ENCODE results near the gene ZNF286A. TPM values are rescaled to one million over a fixed set of nuclear protein-coding genes. Genes with fewer than 3 reads are reported as not detected.
"Not testable (repeated sequence)": the region's sequence is repeated elsewhere in the genome, so short reads cannot be mapped to it uniquely, and the experiment has no call there.

ZNF286A gene
- total RNA-seq, 4 donors from 2014 or later: 7.5 to 19.9 (median 15.3) TPM

DNA sequence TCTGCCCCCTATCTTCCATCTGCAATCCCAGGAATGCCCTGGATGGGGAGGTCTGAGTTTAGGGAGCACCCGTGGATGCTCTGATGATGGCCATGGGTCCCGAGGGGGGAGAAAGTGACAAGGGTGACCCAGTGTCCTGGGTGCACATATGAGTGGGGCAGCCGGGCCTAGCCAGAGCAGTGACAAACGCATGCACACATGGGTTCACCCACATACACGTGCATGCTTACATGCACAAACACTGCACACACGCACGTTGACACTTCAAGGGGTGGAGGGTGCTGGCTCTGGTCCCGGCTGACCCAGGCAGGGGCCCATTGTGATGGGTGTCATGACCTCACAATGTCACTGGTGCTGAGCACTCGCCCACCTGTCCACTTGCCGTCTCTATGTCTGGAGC is 32.3 kb downstream of the ZNF286A start, which contains the start of gene TBC1D26:
TSS of gene TBC1D26 (plus strand) at position 384 of the 400 bp plus-strand sequence. CDS start 3,066 bp downstream, outside the sequence.
- intact Hi-C loops (cut with DNase I); H3K27me3 ChIP-seq; H3K27ac ChIP-seq; H3K36me3 ChIP-seq; DNase-seq; H3K4me3 ChIP-seq; H3K4me1 ChIP-seq; H3K9me3 ChIP-seq: not testable (repeated sequence)
- no CpG with 5 or more reads among the region's 10 CpGs for WGBS, 2 donors

DNA sequence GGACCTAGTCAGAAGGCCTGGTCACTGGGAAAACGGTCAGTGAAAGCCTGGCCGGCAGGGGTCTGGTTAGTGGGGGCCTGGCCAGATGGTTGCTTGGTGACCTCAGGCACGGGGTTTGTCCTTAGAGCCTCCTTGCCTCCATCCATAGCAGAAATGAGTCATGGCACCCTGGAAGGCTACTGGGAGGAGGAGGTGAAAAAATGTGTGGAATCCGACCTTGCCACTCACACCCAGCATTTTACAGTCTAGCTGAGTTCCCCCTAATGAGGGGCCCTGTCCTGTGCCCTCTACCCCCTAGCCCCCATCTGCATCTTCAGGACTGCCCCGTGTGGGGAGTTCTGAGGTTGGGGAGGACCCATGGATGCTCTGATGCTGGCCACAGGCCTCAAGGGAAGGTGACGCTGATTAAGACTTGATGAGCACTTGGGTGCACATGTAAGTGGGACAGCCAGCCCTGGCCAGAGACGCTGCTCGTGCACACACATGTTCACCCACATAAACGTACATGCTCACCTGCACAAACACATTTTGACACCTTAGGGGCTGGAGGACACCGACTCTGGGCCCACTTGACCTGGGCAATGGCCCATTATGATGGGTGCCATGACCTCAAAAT is 33.7 kb downstream of the ZNF286A start:
- H3K27ac ChIP-seq; intact Hi-C loops (cut with DNase I); DNase-seq; H3K4me3 ChIP-seq; H3K4me1 ChIP-seq; H3K9me3 ChIP-seq; H3K36me3 ChIP-seq; H3K27me3 ChIP-seq: not testable (repeated sequence)
- whole genome bisulfite sequencing, 2 donors: 81% methylated on average over 3 of the region's 10 CpGs; no CpG with 5 or more reads in 1 of the 2 donors

DNA sequence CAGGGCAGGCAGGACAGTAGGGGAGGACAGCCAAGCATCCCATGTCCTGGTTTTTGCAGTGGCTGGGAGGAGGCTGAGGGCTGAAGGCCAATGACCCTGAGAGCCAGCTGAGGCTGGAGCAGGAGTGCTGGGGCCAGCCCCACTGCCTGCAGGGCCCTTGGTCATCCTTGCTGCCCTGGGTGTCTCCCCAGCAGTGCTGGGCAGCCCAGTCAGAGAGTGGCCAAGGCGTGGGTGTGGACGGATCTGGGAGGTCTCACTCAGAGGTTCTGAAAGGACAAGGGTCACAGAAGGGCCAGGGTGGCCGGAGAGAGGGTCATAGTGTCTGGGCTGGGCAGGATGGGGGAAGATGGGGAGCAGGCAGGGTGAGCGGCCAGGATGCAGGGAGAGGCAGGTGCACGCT is 37.0 kb downstream of the ZNF286A start:
- H3K27me3 ChIP-seq; H3K4me1 ChIP-seq; H3K9me3 ChIP-seq; H3K27ac ChIP-seq; intact Hi-C loops (cut with DNase I); H3K4me3 ChIP-seq; DNase-seq; H3K36me3 ChIP-seq: not testable (repeated sequence)
- WGBS, 2 donors: 52% methylated on average over 3 of the region's 5 CpGs; no CpG with 5 or more reads in 1 of the 2 donors

DNA sequence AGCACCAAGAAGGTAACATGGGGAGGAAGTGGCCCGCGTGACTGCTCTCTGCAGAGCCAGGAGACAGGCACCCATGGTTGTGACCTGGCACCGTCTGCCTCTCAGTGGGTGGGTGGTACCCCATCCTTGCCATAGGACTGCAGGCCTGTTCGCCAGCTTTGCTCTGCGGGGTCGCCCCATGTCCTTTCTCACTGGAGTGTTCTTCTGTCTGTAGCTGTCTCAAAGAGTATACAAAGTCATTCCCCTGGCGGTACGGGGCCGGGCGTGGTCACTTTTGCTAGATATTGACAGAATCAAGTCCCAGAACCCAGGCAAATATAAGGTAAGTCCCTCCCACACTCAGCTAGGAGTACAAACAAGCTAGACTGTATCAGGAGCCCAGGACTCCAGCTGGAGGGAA is 38.5 kb downstream of the ZNF286A start:
- Histone ChIP-seq H3K27me3 (peaks cover 0 to 4% (median 0%) of the 10 kb centered on the region in 4 donors), H3K27ac (no peak overlapping the region), H3K36me3 (no peaks in the 10 kb centered on the region), H3K9me3 (no peaks in the 10 kb centered on the region), H3K4me3 (no peak overlapping the region), H3K4me1 (no peaks in the 10 kb centered on the region)
- TF ChIP-seq POLR2A (IDR thresholded peaks at IDR 0.05): no peak
- TF ChIP-seq, protein P1, sequence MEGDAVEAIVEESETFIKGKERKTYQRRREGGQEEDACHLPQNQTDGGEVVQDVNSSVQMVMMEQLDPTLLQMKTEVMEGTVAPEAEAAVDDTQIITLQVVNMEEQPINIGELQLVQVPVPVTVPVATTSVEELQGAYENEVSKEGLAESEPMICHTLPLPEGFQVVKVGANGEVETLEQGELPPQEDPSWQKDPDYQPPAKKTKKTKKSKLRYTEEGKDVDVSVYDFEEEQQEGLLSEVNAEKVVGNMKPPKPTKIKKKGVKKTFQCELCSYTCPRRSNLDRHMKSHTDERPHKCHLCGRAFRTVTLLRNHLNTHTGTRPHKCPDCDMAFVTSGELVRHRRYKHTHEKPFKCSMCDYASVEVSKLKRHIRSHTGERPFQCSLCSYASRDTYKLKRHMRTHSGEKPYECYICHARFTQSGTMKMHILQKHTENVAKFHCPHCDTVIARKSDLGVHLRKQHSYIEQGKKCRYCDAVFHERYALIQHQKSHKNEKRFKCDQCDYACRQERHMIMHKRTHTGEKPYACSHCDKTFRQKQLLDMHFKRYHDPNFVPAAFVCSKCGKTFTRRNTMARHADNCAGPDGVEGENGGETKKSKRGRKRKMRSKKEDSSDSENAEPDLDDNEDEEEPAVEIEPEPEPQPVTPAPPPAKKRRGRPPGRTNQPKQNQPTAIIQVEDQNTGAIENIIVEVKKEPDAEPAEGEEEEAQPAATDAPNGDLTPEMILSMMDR (IDR thresholded peaks at IDR 0.05): no peak
- 91 to 94% methylated on average over 3 to 6 of the region's 10 CpGs for WGBS, 2 donors
- no peak for DNase-seq
- intact Hi-C loops (cut with DNase I): no loop called here

DNA sequence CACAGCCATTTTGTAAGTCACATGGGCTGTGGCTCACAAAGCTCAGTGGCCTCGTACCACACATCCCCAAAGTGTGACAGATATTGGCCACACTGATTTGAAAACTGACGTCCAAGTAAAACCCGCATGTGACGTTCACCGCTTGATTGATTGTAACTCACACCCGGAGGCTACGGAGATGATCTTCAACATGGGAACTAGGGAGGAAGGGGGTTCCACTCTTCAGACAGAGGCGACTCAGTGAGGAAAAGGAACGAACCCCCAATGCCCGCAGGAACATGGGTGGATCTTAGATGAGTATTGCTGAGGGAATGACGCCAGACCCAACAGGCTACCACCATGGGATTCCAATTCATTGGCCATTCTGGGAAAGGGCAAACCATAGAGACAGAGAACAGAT is 39.7 kb downstream of the ZNF286A start:
- H3K27ac ChIP-seq; H3K4me3 ChIP-seq; DNase-seq; H3K36me3 ChIP-seq; H3K4me1 ChIP-seq; H3K9me3 ChIP-seq; intact Hi-C loops (cut with DNase I); H3K27me3 ChIP-seq: not testable (repeated sequence)
- WGBS, 2 donors: 80 to 83% methylated on average over 9 to 10 of the region's 11 CpGs

DNA sequence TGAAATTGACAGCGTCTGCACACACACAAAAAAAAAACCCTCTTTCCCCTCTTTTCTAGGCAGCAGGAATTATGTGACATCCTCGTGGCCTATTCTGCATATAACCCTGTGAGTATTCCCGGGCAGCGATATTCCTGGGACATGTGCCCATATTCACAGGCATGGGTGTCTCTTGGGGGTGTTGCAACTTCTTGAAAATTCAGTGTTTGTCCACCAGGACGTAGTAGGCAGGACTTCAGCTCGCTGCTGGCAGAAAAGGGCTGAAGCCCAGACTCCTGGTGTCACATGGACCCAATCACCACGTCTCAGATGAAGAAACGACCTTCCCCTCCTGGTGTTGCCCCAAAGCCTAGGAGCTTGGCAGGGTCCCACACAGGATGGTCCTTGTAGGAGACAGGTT is 40.5 kb downstream of the ZNF286A start:
- intact Hi-C loops (cut with DNase I); H3K27me3 ChIP-seq; H3K36me3 ChIP-seq; H3K27ac ChIP-seq; H3K4me3 ChIP-seq; DNase-seq; H3K9me3 ChIP-seq; H3K4me1 ChIP-seq: not testable (repeated sequence)
- 67 to 72% methylated on average over 6 to 8 of the region's 8 CpGs for WGBS, 2 donors

DNA sequence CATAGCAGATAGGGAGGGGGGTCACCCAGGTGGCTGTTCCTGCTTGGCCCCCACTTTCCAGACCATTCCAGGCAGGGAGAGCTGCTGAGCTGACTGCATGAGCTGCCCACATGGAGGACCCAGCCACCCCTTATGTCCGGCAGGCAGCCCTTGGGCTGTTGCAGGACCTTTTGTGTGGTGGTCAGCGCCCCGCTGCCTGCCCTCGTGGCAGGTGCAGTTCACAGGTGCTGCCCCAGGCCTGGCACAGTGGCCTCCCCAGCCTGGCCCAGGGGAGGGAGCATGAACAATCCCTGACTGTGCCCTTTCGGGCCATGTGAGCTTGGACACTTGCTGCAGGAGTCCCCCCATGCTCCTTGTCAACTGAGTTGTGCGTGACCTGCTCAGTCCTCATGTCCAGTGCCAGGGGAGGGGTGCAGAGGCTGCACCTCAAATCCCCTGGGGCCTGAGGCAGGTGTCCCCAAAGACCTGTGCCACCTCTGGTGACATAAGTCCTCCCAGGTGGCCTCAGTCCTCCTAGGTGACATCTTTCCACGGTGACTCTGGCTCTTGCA is 41.1 kb downstream of the ZNF286A start:
- WGBS, 2 donors: no CpG with 5 or more reads among the region's 7 CpGs
- H3K4me3 ChIP-seq: no peak overlapping the region

More for the DNA sequence above, 41.1 kb downstream of the ZNF286A start:
- no peak overlapping the region for H3K27ac ChIP-seq
- H3K27me3 ChIP-seq: peaks cover 0 to 4% (median 0%) of the 10 kb centered on the region in 4 donors
- no peak for DNase-seq
- H3K4me1 ChIP-seq: no peaks in the 10 kb centered on the region
- intact Hi-C loops (cut with DNase I): no loop called here
- no peaks in the 10 kb centered on the region for H3K9me3 ChIP-seq
- TF ChIP-seq POLR2A (IDR thresholded peaks at IDR 0.05): no peak
- TF ChIP-seq, protein P1 (IDR thresholded peaks at IDR 0.05): no peak
- H3K36me3 ChIP-seq: no peaks in the 10 kb centered on the region
